Dendritic cell treated with granulocyte-macrophage colony-stimulating factor and Interleukin-4, amounts not matched to agents 40 ng/mL and 50 ng/mL, for 4 days (primary cell): ENCODE results near the gene BFSP2.

Source experiments
- H3K27ac Mint-ChIP-seq: one replicate; pipeline ENCODE4 v1.8.0; 2022; ENCODE audit warnings: mild to moderate bottlenecking, mixed read lengths
- H3K27me3 Mint-ChIP-seq: one replicate; pipeline ENCODE4 v1.8.0; 2022; ENCODE audit warnings: mild to moderate bottlenecking, mixed read lengths
- H3K36me3 Mint-ChIP-seq: one replicate; pipeline ENCODE4 v1.8.0; 2022; ENCODE audit warnings: low read depth, mixed read lengths
- H3K4me1 Mint-ChIP-seq: one replicate; pipeline ENCODE4 v1.8.0; 2022; ENCODE audit warnings: low read depth, mixed read lengths
- H3K4me3 Mint-ChIP-seq: one replicate; pipeline ENCODE4 v1.8.0; 2022; ENCODE audit warnings: mild to moderate bottlenecking, moderate library complexity, mixed read lengths
- H3K9me3 Mint-ChIP-seq: one replicate; pipeline ENCODE4 v1.8.0; 2022; ENCODE audit warnings: mixed read lengths
- intact Hi-C: fragments of 100-400 bp; cut with micrococcal nuclease; formaldehyde crosslinking; loops from one replicate; pipeline ENCODE4 v1.15.0; 2022

The BFSP2 gene

GRCh38 chr3:133445108-133445507 lies 45.3 kb downstream of the BFSP2 start:
- Mint-ChIP-seq H3K9me3 (peaks cover under 1% of the 10 kb centered on the region), H3K4me1 (peaks cover 35% of the 10 kb centered on the region), H3K4me3 (no peak overlapping the region), H3K27ac (no peak overlapping the region), H3K36me3 (no peaks in the 10 kb centered on the region), H3K27me3 (peaks cover 11% of the 10 kb centered on the region)
- intact Hi-C loops, result no loop called here

- intact Hi-C loops, result no loop called here
- Mint-ChIP-seq H3K27ac (no peak overlapping the region), H3K4me3 (no peak overlapping the region), H3K36me3 (no peaks in the 10 kb centered on the region), H3K27me3 (peaks cover 11% of the 10 kb centered on the region), H3K9me3 (no peaks in the 10 kb centered on the region), H3K4me1 (peaks cover 28% of the 10 kb centered on the region)
Observed at GRCh38 chr3:133447750-133448477, 48.1 kb downstream of the BFSP2 start.

- Mint-ChIP-seq H3K27ac (peak overlapping the region; percentile 52), H3K36me3 (no peaks in the 10 kb centered on the region), H3K4me3 (no peak overlapping the region)
Observed at GRCh38 chr3:133448478-133449122, 48.7 kb downstream of the BFSP2 start.

GRCh38 chr3:133451309-133451708 lies 51.5 kb downstream of the BFSP2 start:
- Mint-ChIP-seq H3K4me3 (no peak overlapping the region), H3K4me1 (peaks cover 28% of the 10 kb centered on the region), H3K27me3 (peaks cover 11% of the 10 kb centered on the region), H3K36me3 (no peaks in the 10 kb centered on the region), H3K27ac (no peak overlapping the region), H3K9me3 (no peaks in the 10 kb centered on the region)
- intact Hi-C loops, result no loop called here

More at GRCh38 chr3:133448478-133449122, 48.7 kb downstream of the BFSP2 start:
- H3K9me3 Mint-ChIP-seq, result no peaks in the 10 kb centered on the region
- H3K27me3 Mint-ChIP-seq, result peaks cover 11% of the 10 kb centered on the region
- intact Hi-C loops, result no loop called here
- peaks cover 28% of the 10 kb centered on the region for H3K4me1 Mint-ChIP-seq

DNA sequence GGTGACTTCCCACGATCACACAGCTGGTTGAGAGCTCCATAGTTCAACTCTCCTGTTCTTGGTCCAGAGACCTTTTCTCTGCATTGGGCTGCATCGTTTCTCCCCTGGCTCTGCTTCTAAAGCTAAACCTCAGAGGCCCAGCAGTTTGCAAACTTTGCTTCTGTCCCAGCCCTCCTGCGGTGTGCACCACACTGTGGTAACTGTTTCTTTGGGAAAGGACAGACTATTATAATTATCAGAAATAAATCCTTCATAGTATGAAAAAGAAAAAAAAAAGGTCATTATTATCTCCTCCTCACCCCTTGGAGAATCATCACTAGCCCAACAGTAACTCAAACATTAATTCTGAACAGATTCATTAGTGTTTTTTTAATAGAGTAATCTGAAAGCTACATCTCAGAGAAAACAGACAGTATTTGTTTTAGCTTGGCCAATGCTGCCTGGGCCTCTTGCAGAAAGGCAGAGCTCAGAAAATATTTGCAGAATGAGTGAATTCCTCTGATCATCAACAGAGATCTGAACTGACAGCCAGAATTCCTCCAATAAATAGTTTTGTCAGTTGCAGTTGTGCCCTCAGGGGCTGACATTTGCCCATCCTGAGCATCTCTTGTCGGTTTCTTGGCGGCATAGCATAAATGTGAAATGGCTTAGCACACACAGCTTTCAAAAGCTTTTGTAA lies 52.9 kb downstream of the BFSP2 start:
- no peak overlapping the region for H3K27ac Mint-ChIP-seq
- H3K27me3 Mint-ChIP-seq, result peaks cover 3% of the 10 kb centered on the region
- H3K36me3 Mint-ChIP-seq, result no peaks in the 10 kb centered on the region
- intact Hi-C loops, result no loop called here
- peaks cover 27% of the 10 kb centered on the region for H3K4me1 Mint-ChIP-seq
- H3K9me3 Mint-ChIP-seq, result no peaks in the 10 kb centered on the region
- no peak overlapping the region for H3K4me3 Mint-ChIP-seq

GRCh38 chr3:133453383-133453782 lies 53.5 kb downstream of the BFSP2 start:
- intact Hi-C loops, result no loop called here

DNA sequence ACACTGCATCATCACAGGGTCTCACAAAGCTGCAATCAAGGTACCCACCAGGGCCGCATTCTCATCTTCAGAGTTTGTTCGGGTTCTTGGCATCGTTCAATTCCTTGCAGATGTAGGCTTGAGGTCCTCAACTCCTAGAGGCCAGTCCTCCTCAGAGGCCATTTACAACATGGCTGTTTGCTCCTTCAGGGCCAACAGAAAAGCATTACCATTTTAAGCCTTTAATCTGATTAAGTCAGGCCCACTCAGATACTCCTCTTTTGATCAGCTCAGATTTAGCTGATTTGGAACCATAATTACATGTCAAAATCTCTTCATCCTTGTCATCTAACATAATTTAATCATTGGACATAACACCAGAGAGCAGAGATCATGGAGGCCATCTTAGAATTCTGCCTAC lies 55.4 kb downstream of the BFSP2 start:
- no peaks in the 10 kb centered on the region for H3K36me3 Mint-ChIP-seq
- H3K9me3 Mint-ChIP-seq, result no peaks in the 10 kb centered on the region
- no peak overlapping the region for H3K4me3 Mint-ChIP-seq
- no peak overlapping the region for H3K27ac Mint-ChIP-seq
- intact Hi-C loops, result no loop called here
- H3K4me1 Mint-ChIP-seq, result peaks cover 2% of the 10 kb centered on the region
- no peaks in the 10 kb centered on the region for H3K27me3 Mint-ChIP-seq

More at GRCh38 chr3:133453383-133453782, 53.5 kb downstream of the BFSP2 start:
- Mint-ChIP-seq H3K9me3 (no peaks in the 10 kb centered on the region), H3K4me1 (peaks cover 21% of the 10 kb centered on the region), H3K27me3 (peaks cover 3% of the 10 kb centered on the region), H3K36me3 (no peaks in the 10 kb centered on the region), H3K4me3 (no peak overlapping the region), H3K27ac (no peak overlapping the region)

DNA sequence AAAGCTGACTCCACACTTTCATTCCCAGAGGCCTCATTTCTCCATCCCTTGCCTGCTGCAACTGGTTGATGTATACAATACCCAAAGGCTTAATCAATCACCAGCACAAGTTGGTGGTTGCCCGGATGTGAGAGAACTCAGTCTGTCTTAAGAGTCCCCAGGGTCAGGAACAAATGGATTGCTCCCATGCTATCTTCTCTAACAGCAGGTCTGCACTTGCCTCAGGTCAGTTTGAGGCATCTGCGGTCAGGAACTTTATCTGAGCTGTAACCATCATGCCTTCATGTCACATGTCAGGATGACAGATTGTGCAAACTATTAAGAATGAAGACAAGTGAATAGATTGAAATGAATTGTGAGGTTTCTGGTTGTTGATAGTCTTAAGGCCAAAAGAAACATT lies 56.1 kb downstream of the BFSP2 start:
- Mint-ChIP-seq H3K4me1 (no peaks in the 10 kb centered on the region), H3K36me3 (no peaks in the 10 kb centered on the region), H3K9me3 (no peaks in the 10 kb centered on the region), H3K4me3 (no peak overlapping the region), H3K27me3 (no peaks in the 10 kb centered on the region), H3K27ac (no peak overlapping the region)
- intact Hi-C loops, result no loop called here

DNA sequence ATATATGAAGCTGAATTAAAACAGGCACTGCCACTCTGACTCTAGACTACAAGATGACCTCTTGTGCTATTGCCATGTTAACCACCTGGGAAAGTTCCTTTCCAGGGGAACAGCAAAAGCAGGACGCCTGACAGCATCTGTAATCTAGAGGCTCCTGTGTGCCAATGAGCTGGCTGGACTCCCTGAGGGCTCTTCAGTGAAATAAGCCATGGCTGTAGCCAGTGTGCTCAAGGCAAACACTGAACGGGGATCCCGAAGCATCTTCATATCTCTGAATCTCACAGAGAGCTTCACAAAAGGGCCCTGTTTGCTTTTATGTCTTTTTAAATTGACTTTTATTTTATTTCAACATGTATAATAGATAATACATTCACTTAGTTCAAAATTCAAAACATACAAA lies 57.2 kb downstream of the BFSP2 start:
- Mint-ChIP-seq H3K4me3 (no peak overlapping the region), H3K9me3 (no peaks in the 10 kb centered on the region), H3K4me1 (no peaks in the 10 kb centered on the region), H3K27ac (no peak overlapping the region), H3K27me3 (no peaks in the 10 kb centered on the region), H3K36me3 (no peaks in the 10 kb centered on the region)
- intact Hi-C loops, result no loop called here

- no peaks in the 10 kb centered on the region for H3K27me3 Mint-ChIP-seq
- no peak overlapping the region for H3K4me3 Mint-ChIP-seq
- intact Hi-C loops, result no loop called here
Observed at GRCh38 chr3:133457465-133458067, 57.7 kb downstream of the BFSP2 start.

DNA sequence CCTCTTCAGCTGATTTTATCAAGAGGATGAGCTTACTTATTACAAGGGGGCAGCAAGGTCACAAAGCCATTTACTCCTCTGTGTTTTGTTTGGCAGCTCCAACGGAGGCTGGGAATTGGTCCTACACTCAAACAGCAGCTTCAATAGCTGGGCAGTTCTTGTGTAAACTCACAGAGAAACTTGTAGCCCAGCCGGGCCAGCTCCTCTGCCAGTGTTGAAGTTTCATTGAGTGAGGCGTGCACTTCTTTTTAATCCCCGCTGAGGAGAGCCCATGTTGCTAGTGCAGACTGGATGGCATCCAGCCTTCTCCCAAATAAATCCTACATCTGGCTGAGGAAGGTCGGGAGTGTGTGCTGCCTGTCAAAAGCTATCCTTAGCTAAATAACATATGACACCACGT lies 59.5 kb downstream of the BFSP2 start:
- Mint-ChIP-seq H3K4me1 (no peaks in the 10 kb centered on the region), H3K4me3 (no peak overlapping the region), H3K27ac (no peak overlapping the region), H3K9me3 (no peaks in the 10 kb centered on the region), H3K27me3 (no peaks in the 10 kb centered on the region), H3K36me3 (no peaks in the 10 kb centered on the region)
- intact Hi-C loops, result no loop called here

More at GRCh38 chr3:133457465-133458067, 57.7 kb downstream of the BFSP2 start:
- H3K27ac Mint-ChIP-seq, result no peak overlapping the region
- no peaks in the 10 kb centered on the region for H3K9me3 Mint-ChIP-seq
- no peaks in the 10 kb centered on the region for H3K4me1 Mint-ChIP-seq
- no peaks in the 10 kb centered on the region for H3K36me3 Mint-ChIP-seq

- Mint-ChIP-seq H3K27me3 (no peaks in the 10 kb centered on the region), H3K9me3 (no peaks in the 10 kb centered on the region), H3K4me1 (no peaks in the 10 kb centered on the region), H3K27ac (no peak overlapping the region), H3K36me3 (no peaks in the 10 kb centered on the region), H3K4me3 (no peak overlapping the region)
- intact Hi-C loops, result no loop called here
Observed at GRCh38 chr3:133460809-133461208, 61.0 kb downstream of the BFSP2 start.

DNA sequence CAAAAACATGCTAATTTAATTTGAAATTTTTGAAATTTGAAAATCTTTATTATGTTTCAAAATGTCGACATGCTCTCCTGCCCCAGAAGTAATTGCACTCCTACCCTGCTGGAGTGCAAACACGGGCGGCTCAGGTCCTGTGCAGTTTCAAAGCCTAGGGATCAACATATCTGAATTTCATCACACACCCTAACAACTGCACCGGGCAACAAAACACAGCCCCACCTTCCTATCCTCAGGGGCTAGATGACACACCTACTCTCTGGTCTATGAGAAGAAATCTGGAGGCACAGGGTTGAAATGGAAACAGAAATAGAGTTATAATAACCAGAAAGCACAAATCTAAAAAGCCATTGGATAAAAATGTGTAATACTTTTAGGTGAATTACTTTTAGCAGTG lies 61.4 kb downstream of the BFSP2 start:
- Mint-ChIP-seq H3K4me1 (no peaks in the 10 kb centered on the region), H3K36me3 (no peaks in the 10 kb centered on the region), H3K27ac (no peak overlapping the region), H3K9me3 (no peaks in the 10 kb centered on the region), H3K4me3 (no peak overlapping the region), H3K27me3 (no peaks in the 10 kb centered on the region)
- intact Hi-C loops, result no loop called here

GRCh38 chr3:133463347-133463860 lies 63.5 kb downstream of the BFSP2 start:
- H3K36me3 Mint-ChIP-seq, result no peaks in the 10 kb centered on the region
- no peaks in the 10 kb centered on the region for H3K4me1 Mint-ChIP-seq
- no peak overlapping the region for H3K4me3 Mint-ChIP-seq
- no peaks in the 10 kb centered on the region for H3K27me3 Mint-ChIP-seq
- H3K9me3 Mint-ChIP-seq, result no peaks in the 10 kb centered on the region
- intact Hi-C loops, result no loop called here
- H3K27ac Mint-ChIP-seq, result no peak overlapping the region
